ENCODE data around the gene RANBP17.

GRCh38 chr5:170960567-170960966 is 98.7 kb downstream of the RANBP17 start:
- TF ChIP-seq POLR2AphosphoS5 (IDR thresholded peaks at IDR 0.05; ENCODE audit: low read depth) (no peak), EZH2 (IDR thresholded peaks at IDR 0.05; ENCODE audit: low read depth, unreplicated experiment) (no peak), CTCF (conservative IDR thresholded peaks at IDR 0.05; ENCODE audit: low read depth in 2 of 2) (no peak), JUNB (IDR thresholded peaks at IDR 0.05; ENCODE audit: unreplicated experiment) (no peak)

Data from GM23338 (cell line).